K562 (cell line): Measurements from ENCODE around the gene ING2. TPM values are rescaled to one million over a fixed set of nuclear protein-coding genes. Genes with fewer than 3 reads are reported as not detected.
A peak's percentile ranks its signal among the peaks of the same experiment; 100 is the strongest.

Experiments
- ARHGAP35 ChIP-seq: fragments of 450-650 bp; IDR thresholded peaks from 2 replicates; pipeline ENCODE4 v1.6.1; 2018; ENCODE audit not compliant: partially characterized antibody
- BRF1 ChIP-seq: IDR thresholded peaks from 3 replicates; pipeline ENCODE4 v1.6.1; 2011; ENCODE audit warnings: borderline replicate concordance, mild to moderate bottlenecking; ENCODE audit not compliant: insufficient read length; ENCODE audit errors: extremely low read depth
- EHMT2 ChIP-seq: fragments of 450-650 bp; IDR thresholded peaks from 2 replicates; pipeline ENCODE4 v1.6.1; 2018; ENCODE audit warnings: antibody characterized with exemption
- EP300 ChIP-seq: IDR thresholded peaks from 2 replicates; pipeline ENCODE4 v1.6.1; 2012; ENCODE audit warnings: low read length, improper control_type of control experiment
- GATA2 ChIP-seq: sonication (generic); formaldehyde crosslinking; IDR thresholded peaks from 2 replicates; pipeline ENCODE4 v1.4.0; 2020; ENCODE audit warnings: mild to moderate bottlenecking, missing genetic modification reagents
- GTF2E2 ChIP-seq: fragments of 200-800 bp; sonication (Bioruptor generic); IDR thresholded peaks from 2 replicates; pipeline ENCODE4 v1.6.1; 2016; ENCODE audit warnings: missing genetic modification characterization, missing compliant biosample characterization
- HDAC2 ChIP-seq: fragments of 450-650 bp; IDR thresholded peaks from 2 replicates; pipeline ENCODE4 v1.6.1; 2016; ENCODE audit warnings: mild to moderate bottlenecking
- HDAC8 ChIP-seq: fragments of 450-650 bp; IDR thresholded peaks from 2 replicates; pipeline ENCODE4 v1.6.1; 2016; ENCODE audit warnings: mild to moderate bottlenecking, missing genetic modification characterization, moderate library complexity, missing compliant biosample characterization
- HDGF ChIP-seq: fragments of 450-650 bp; IDR thresholded peaks from 2 replicates; pipeline ENCODE4 v1.6.1; 2016
- KLF10 ChIP-seq: fragments of 250-450 bp; sonication (Bioruptor Pico); IDR thresholded peaks from 2 replicates; pipeline ENCODE4 v1.6.1; 2021; ENCODE audit warnings: matching md5 sums
- NCOA2 ChIP-seq, 2 experiments: fragments of 450-650 bp; IDR thresholded peaks; 2 replicates each; pipeline ENCODE4 v1.6.1; 2018; ENCODE audit warnings: mild to moderate bottlenecking in 2 of 2, moderate library complexity in 1 of 2; ENCODE audit not compliant: partially characterized antibody in 2 of 2
- NEUROD1 ChIP-seq: fragments of 150-350 bp; IDR thresholded peaks from 2 replicates; pipeline ENCODE4 v1.6.1; 2014; ENCODE audit warnings: borderline replicate concordance, low read length, low read depth; ENCODE audit not compliant: partially characterized antibody
- NR4A1 ChIP-seq, 2 experiments: fragments of 250-450 bp in 1 of 2; fragments of 450-650 bp in 1 of 2; sonication (Bioruptor Pico) in 1 of 2; IDR thresholded peaks; 2 replicates each; pipeline versions ENCODE4 v1.4.0 to v1.6.1; 2016 to 2020; ENCODE audit warnings: mild to moderate bottlenecking in 2 of 2, missing compliant biosample characterization in 1 of 2, missing genetic modification characterization in 1 of 2, moderate library complexity in 1 of 2
- POU5F1 ChIP-seq: fragments of 150-350 bp; IDR thresholded peaks from 2 replicates; pipeline ENCODE4 v1.6.1; 2014; ENCODE audit warnings: borderline replicate concordance, low read length, low read depth, mild to moderate bottlenecking; ENCODE audit not compliant: partially characterized antibody
- RUNX1 ChIP-seq: sonication (generic); IDR thresholded peaks from 2 replicates; pipeline ENCODE4 v1.6.1; 2016; ENCODE audit warnings: antibody characterized with exemption, low read depth
- TAF9B ChIP-seq: fragments of 450-650 bp; IDR thresholded peaks from 2 replicates; pipeline ENCODE4 v1.6.1; 2018; ENCODE audit warnings: mild to moderate bottlenecking; ENCODE audit not compliant: partially characterized antibody
- ZC3H8 ChIP-seq: fragments of 450-650 bp; IDR thresholded peaks from 2 replicates; pipeline ENCODE4 v1.6.1; 2017
- ZNF140 ChIP-seq: fragments of 250-450 bp; sonication (Bioruptor Pico); IDR thresholded peaks from 2 replicates; pipeline ENCODE4 v1.8.0; 2021; ENCODE audit warnings: moderate library complexity, mild to moderate bottlenecking, inconsistent platforms
- ZNF174 ChIP-seq: fragments of 250-450 bp; sonication (Bioruptor Pico); IDR thresholded peaks from 2 replicates; pipeline ENCODE4 v1.4.0; 2020; ENCODE audit warnings: mild to moderate bottlenecking
- ZNF224 ChIP-seq: sonication (generic); formaldehyde crosslinking; IDR thresholded peaks from 2 replicates; pipeline ENCODE4 v1.8.0; 2022; ENCODE audit warnings: mild to moderate bottlenecking, missing genetic modification reagents
- ZNF589 ChIP-seq: fragments of 200-800 bp; sonication (Bioruptor generic); IDR thresholded peaks from 2 replicates; pipeline ENCODE4 v1.6.1; 2016; ENCODE audit warnings: low read depth, missing genetic modification characterization, missing compliant biosample characterization
- ZNF766 ChIP-seq: fragments of 200-800 bp; sonication (Bioruptor generic); conservative IDR thresholded peaks from 2 replicates; pipeline ENCODE4 v1.6.1; 2016; ENCODE audit warnings: missing genetic modification characterization, missing compliant biosample characterization
- polyA plus RNA-seq, 8 experiments: library from polyadenylated mRNA; depleted of rRNA in 4 of 8; stranded (reverse) in 5 of 8; unstranded in 3 of 8; fragments of >200 nt; fragmentation: Nextera tagmentation in 2 of 8; fragmentation: Illumina TruSeq in 1 of 8; extraction: Ambion mirVana in 2 of 8; extraction: Trizol in 1 of 8; gene quantifications; 2 replicates each; pipeline versions ENCODE4 v1.2.1 to v1.2.3, GENCODE V29; 2011 to 2014; ENCODE audit warnings: inconsistent platforms in 1 of 8, missing spikeins in 1 of 8
- total RNA-seq, 7 experiments: library from RNA; depleted of rRNA in 6 of 7; stranded (reverse); fragments of >200 nt in 6 of 7; fragmentation: Illumina TruSeq in 2 of 7; extraction: Trizol in 2 of 7; gene quantifications; 2 replicates each; pipeline versions ENCODE4 v1.2.1 to v1.2.3, GENCODE V29; 2011 to 2021; ENCODE audit warnings: low replicate concordance in 1 of 7
- TF ChIP-seq, protein P1 (sequence below): fragments of 250-450 bp; sonication (Bioruptor Pico); IDR thresholded peaks from 2 replicates; pipeline ENCODE4 v1.4.0; 2020; ENCODE audit warnings: mild to moderate bottlenecking, moderate library complexity
- TF ChIP-seq, protein P2 (sequence below), 2 experiments: fragments of 450-650 bp in 1 of 2; sonication (generic) in 1 of 2; formaldehyde crosslinking in 1 of 2; IDR thresholded peaks in 1 of 2; conservative IDR thresholded peaks in 1 of 2; 2 replicates each; pipeline versions ENCODE4 v1.6.1 to v1.8.1; 2016 to 2023; ENCODE audit warnings: mild to moderate bottlenecking in 2 of 2, moderate library complexity in 2 of 2, inconsistent platforms in 1 of 2, missing genetic modification reagents in 1 of 2
- TF ChIP-seq, protein P3 (sequence below): sonication (generic); formaldehyde crosslinking; IDR thresholded peaks from 2 replicates; pipeline ENCODE4 v1.8.0; 2022; ENCODE audit warnings: mild to moderate bottlenecking, missing genetic modification reagents

Gene ING2
- total and polyA plus RNA-seq, 9 of the 15 experiments (the other 6 are each of a cell fraction or from before 2014, with no cell fraction given) = 2.9 to 21.4 (median 12.4) TPM

DNA sequence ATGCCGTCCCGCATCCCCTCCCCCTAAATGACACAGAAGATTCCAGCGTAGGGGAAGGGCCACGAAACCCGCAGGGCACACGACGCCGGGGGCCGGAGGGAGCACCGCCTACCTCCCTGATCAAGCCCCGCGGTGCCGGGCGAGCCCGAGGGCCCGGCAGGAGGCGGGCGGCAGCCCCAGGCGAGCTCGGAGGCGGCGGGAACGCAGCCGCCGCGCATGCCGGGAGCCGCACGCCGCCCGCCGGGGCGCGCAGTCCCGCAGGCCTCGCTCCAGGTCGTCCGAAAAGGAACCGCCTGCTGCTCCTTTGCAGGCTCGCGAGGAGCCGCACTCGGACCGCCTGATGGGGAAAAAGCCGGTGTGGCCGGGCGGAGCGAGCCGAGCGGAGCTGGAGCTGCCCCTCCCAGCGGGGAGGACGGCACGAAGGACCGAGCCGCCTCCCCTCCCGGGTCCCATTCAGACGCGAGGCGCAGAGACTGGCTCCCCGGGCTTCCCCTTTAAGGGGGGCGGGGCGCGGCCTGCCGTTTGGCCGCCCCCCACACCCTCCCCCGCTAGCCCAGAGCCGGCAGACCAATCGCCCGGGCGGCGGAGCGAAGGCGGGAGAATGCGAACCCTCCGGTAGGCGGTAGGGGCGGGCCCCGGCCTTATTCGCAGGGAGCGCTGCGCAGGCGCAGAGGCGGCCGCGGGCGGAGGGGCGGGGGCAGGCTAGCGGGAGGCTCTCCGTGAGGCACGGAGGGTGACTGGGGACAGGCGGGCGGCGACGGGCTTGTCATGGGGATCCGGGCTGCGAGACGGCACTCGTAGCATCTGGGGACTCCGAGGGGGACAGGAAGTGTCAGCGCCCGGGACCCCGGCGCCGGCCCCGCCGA, 561 bp upstream of the ING2 start (continued):
- TF ChIP-seq, protein P1, sequence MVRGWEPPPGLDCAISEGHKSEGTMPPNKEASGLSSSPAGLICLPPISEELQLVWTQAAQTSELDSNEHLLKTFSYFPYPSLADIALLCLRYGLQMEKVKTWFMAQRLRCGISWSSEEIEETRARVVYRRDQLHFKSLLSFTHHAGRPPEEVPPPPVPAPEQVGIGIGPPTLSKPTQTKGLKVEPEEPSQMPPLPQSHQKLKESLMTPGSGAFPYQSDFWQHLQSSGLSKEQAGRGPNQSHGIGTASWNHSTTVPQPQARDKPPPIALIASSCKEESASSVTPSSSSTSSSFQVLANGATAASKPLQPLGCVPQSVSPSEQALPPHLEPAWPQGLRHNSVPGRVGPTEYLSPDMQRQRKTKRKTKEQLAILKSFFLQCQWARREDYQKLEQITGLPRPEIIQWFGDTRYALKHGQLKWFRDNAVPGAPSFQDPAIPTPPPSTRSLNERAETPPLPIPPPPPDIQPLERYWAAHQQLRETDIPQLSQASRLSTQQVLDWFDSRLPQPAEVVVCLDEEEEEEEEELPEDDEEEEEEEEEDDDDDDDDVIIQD (CRISPR knock-in tag) = no peak
- no peak for TF ChIP-seq BRF1
- TF ChIP-seq EP300 = no peak; the same call in 1 of the 2 replicates
- TF ChIP-seq HDGF = no peak
- no peak for TF ChIP-seq ARHGAP35
- no peak for TF ChIP-seq HDAC2
- TF ChIP-seq KLF10 = no peak
- TF ChIP-seq ZNF174 (CRISPR knock-in tag) = no peak
- TF ChIP-seq, protein P2, sequence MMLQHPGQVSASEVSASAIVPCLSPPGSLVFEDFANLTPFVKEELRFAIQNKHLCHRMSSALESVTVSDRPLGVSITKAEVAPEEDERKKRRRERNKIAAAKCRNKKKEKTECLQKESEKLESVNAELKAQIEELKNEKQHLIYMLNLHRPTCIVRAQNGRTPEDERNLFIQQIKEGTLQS (IDR thresholded peaks at IDR 0.05) = no peak
- TF ChIP-seq, protein P2 (CRISPR knock-in tag; conservative IDR thresholded peaks at IDR 0.05) = no peak
- TF ChIP-seq ZC3H8 = no peak
- TF ChIP-seq NR4A1 (CRISPR knock-in tag; IDR thresholded peaks at IDR 0.05) = no peak
- peak; percentile 50; the same call in 1 of the 2 replicates for TF ChIP-seq NR4A1 (tag; IDR thresholded peaks at IDR 0.05)
- no peak for TF ChIP-seq NCOA2 (IDR thresholded peaks at IDR 0.05; ENCODE audit: partially characterized antibody in 2 of 2)
- no peak for TF ChIP-seq ZNF589 (CRISPR knock-in tag)
- TF ChIP-seq, protein P3, sequence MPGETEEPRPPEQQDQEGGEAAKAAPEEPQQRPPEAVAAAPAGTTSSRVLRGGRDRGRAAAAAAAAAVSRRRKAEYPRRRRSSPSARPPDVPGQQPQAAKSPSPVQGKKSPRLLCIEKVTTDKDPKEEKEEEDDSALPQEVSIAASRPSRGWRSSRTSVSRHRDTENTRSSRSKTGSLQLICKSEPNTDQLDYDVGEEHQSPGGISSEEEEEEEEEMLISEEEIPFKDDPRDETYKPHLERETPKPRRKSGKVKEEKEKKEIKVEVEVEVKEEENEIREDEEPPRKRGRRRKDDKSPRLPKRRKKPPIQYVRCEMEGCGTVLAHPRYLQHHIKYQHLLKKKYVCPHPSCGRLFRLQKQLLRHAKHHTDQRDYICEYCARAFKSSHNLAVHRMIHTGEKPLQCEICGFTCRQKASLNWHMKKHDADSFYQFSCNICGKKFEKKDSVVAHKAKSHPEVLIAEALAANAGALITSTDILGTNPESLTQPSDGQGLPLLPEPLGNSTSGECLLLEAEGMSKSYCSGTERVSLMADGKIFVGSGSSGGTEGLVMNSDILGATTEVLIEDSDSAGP (CRISPR knock-in tag) = peak; percentile 91
- TF ChIP-seq ZNF224 (CRISPR knock-in tag) = 0 out of 2 replicates have a peak, but pooled peaks have one; percentile 63
- TF ChIP-seq GATA2 (CRISPR knock-in tag) = no peak
- TF ChIP-seq GTF2E2 (tag) = no peak
- no peak for TF ChIP-seq EHMT2
- TF ChIP-seq NEUROD1 = peak; percentile 81
- TF ChIP-seq POU5F1 = no peak
- TF ChIP-seq ZNF140 (CRISPR knock-in tag) = no peak
- no peak for TF ChIP-seq RUNX1
- 0 out of 2 replicates have a peak, but pooled peaks have one; percentile 18 for TF ChIP-seq HDAC8 (tag)
- TF ChIP-seq ZNF766 (CRISPR knock-in tag) = 0 out of 2 replicates have a peak, but pooled peaks have one; percentile 40
- no peak for TF ChIP-seq TAF9B
